Limb (tissue), 2 donors: ENCODE data around the gene FSCN2.

Experiments
- DNase-seq, 2 donors: peaks; one replicate each; pipeline ENCODE4 v3.0.0-alpha.2; 2016; ENCODE audit errors: extremely low spot score in 2 of 2

Gene FSCN2

DNA sequence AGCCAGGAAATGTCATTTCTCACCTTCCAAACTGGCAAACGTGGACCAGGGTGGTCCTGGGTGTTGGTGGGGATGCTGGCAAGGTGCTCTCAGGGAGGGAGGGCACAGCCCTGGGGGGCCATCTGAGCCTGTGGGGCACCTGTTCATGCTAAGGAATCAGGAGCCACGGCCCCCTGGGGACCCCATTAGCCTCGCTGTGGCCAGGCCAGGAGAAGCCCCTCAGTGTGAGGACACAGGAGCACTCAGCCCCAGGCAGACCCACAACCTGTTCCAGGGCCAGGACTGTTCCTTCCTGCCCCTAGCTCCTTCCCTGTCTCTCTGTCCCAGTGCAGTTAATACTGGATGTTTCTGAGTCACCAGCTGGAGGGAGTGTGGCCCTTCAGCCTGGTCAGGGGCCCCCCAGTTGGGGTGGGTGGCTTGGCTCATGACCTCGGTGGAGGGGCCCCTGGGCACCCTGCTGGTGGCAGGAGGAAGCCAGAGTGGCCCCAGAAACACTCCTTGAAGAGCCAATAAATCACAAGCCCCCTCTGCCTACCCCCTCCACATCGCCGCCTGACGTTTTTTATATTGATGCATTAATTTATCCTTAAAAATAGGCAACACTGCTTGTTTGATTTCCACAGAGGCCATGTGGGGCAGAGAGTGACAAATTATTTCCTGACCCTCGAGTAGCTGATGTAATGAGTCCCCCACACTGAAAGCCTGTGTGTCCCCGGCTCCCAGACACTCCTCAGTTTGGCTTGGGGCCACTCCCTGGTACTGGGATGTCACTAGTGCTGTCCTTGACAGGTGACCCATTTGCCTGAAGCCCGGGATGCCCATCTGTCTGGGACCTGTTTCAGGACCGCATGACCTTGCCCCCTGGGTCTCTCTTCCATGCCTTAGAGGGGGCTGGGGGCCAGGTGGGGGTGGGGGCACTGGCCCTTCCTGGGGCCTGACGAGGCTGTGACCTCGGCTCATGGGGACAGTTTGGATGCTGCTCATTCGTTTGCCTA lies 37.9 kb upstream of the FSCN2 start:
- peak in 1 of 2 donors; percentile 39 for DNase-seq

- no peak for DNase-seq
These were observed 37.0 kb upstream of the FSCN2 start for GRCh38 chr17:81491181-81491581.

- DNase-seq = peak in 1 of 2 donors; percentile 63
These were observed 36.4 kb upstream of the FSCN2 start for GRCh38 chr17:81491761-81492160.

DNA sequence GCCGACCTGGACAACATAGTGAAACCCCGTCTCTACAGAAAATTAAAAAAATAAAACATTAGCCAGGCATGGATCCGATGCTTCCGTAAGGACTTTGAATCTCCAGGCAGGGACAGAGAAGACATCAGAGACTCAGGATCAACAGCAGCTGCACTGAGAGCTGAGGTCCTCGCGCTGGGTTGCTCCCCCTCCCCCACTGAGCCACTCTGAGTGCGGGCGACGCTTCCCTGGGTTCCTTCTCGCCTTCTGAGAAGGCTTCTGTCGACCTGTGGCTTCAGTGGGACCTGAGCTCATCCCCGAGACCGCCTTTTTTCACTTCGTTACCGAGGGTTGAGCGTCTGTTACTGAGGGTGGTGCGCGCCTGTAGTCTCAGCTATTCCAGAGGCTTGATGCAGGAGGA lies 36.0 kb upstream of the FSCN2 start:
- no peak for DNase-seq

- DNase-seq = no peak
These were observed 35.5 kb upstream of the FSCN2 start for GRCh38 chr17:81492706-81493105.

- DNase-seq = no peak
These were observed 34.8 kb upstream of the FSCN2 start for GRCh38 chr17:81493198-81494038.

- peak in 1 of 2 donors; percentile 63 for DNase-seq
These were observed 33.4 kb upstream of the FSCN2 start for GRCh38 chr17:81494626-81495377.

GRCh38 chr17:81498953-81499600 lies 29.1 kb upstream of the FSCN2 start:
- peak in 1 of 2 donors; percentile 29 for DNase-seq

GRCh38 chr17:81499601-81499970 lies 28.6 kb upstream of the FSCN2 start:
- DNase-seq = peak in 1 of 2 donors; percentile 31

DNA sequence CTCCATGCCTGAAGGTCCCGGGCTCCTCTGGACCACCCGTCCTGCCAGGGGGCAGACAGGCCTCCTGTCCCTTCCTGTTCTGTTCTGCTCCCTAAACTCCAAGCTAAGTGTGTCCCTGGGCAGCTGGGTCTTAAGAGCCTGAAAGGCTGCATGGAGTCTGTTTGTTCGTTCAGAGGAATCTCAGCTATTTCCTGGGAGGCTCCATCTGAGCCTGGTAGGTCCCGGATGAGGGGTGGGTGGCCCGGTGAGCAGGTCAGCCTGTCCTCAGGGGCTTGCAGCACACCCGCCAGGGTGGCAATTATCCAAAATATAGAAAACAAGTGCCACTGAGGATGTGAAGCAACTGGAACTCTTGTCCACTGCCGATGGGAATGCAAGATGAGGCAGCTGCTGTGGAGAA lies 28.1 kb upstream of the FSCN2 start:
- DNase-seq = peak in 1 of 2 donors; percentile 29

DNA sequence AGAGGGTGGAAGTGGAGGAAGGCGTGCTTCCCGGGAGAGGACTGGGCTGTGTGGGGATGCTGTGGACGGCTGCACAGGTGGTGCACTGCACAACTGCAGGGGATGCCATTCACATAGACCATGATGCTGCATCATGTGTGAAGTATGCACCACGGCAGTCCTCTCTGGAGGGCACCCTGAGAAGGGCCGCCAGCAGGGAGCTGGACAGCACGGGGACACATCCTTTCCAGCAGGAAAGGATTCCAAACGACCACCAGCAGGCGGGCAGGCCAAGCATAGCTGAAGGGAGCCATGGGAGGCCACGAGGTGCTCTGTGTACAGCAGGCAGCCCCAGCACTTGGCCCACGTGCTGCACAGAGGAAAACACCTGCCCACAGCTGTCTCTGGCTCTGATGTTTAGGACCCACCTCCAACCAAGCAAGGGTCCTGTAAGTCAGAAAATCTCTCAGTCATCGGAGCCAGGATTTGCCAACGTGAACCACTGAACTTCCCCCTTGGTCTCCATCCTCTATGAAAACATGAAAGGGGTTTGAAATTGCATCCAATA lies 25.6 kb upstream of the FSCN2 start:
- DNase-seq = no peak

DNA sequence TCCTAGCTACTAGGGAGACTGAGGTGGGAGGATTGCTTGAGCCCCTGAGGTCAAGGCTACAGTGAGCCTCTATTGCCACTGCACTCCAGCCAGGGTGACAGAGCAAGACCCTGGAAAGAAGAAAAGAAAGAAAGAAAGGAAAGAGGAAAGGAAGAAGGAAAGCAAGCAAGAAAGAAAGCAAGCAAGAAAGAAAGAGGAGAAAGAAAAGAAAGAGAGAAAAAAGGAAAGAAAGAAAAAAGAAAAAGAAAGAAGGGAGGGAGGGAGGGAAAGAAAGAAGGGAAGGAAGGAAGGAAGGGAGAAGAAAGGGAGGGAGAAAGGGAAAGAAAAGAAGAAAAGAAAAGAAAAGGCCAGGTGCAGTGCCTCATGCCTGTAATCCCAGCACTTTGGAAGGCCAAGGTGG lies 24.6 kb upstream of the FSCN2 start:
- DNase-seq = no peak

- DNase-seq = peak in 1 of 2 donors; percentile 36
These were observed 19.5 kb upstream of the FSCN2 start for GRCh38 chr17:81508639-81509206.

GRCh38 chr17:81509207-81509971 lies 18.8 kb upstream of the FSCN2 start:
- peak in 1 of 2 donors; percentile 29 for DNase-seq

- DNase-seq = peak in 1 of 2 donors; percentile 29
These were observed 18.0 kb upstream of the FSCN2 start for GRCh38 chr17:81509972-81510784.

DNA sequence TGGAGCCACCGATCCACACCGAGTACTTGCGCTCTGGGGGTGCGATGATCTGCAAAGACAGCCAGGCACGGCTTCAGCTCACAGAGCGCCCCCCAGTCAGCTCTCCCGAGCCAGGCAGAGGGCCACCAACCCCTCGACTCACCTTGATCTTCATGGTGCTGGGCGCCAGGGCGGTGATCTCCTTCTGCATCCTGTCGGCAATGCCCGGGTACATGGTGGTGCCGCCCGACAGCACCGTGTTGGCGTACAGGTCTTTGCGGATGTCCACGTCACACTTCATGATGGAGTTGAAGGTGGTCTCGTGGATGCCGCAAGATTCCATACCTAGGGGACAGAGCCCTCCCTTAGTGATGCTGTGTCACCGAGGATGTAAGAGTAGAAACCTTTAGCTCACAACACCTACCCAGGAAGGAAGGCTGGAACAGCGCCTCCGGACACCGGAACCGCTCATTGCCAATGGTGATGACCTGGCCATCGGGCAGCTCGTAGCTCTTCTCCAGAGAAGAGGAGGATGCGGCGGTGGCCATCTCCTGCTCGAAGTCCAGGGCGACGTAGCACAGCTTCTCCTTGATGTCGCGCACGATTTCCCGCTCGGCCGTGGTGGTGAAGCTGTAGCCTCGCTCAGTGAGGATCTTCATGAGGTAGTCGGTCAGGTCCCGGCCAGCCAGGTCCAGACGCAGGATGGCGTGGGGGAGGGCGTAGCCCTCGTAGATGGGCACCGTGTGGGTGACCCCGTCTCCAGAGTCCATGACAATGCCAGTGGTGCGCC lies 17.2 kb upstream of the FSCN2 start:
- peak in 1 of 2 donors; percentile 42 for DNase-seq

- peak in 1 of 2 donors; percentile 50 for DNase-seq
These were observed 16.7 kb upstream of the FSCN2 start for GRCh38 chr17:81511554-81511803.
